Measurements from ENCODE around the gene HBB.

HBB gene

GRCh38 chr11:5224538-5225479 lies 2.1 kb downstream of the HBB start:
- H3K27ac Mint-ChIP-seq, result no peak overlapping the region
- no peaks in the 10 kb centered on the region for H3K4me1 Mint-ChIP-seq
- peaks cover 3% of the 10 kb centered on the region for H3K9me3 Mint-ChIP-seq
- H3K36me3 Mint-ChIP-seq, result no peaks in the 10 kb centered on the region
- no peak overlapping the region for H3K4me3 Mint-ChIP-seq
- H3K27me3 Mint-ChIP-seq, result peaks cover 8% of the 10 kb centered on the region
- no peak for ATAC-seq

DNA sequence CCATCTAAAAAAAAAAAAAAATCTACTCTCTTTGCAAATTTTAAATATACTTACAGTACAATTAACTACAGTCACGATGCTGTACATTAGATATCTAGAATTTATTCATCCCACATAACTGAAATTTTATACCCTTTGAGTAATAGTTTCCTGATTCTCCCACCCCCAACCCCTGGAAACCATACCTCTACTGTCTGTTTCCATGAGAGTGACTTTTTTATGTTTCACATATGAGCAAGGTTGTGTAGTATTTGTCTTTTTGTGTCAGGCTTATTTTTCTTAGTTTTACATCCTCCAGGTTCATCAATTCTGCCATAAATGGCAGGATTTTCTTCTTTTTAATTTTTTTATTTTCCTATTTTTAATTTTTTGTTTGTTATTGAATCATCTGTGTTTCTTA lies 3.2 kb downstream of the HBB start:
- H3K9me3 Mint-ChIP-seq, result peaks cover 3% of the 10 kb centered on the region
- no peaks in the 10 kb centered on the region for H3K36me3 Mint-ChIP-seq
- H3K4me1 Mint-ChIP-seq, result no peaks in the 10 kb centered on the region
- no peak overlapping the region for H3K4me3 Mint-ChIP-seq
- ATAC-seq, result no peak
- H3K27me3 Mint-ChIP-seq, result peaks cover 8% of the 10 kb centered on the region
- H3K27ac Mint-ChIP-seq, result no peak overlapping the region

- no peak for ATAC-seq
- Mint-ChIP-seq H3K36me3 (no peaks in the 10 kb centered on the region), H3K27ac (no peak overlapping the region), H3K4me3 (no peak overlapping the region), H3K4me1 (no peaks in the 10 kb centered on the region), H3K9me3 (peaks cover 3% of the 10 kb centered on the region), H3K27me3 (peaks cover 8% of the 10 kb centered on the region)
Measured at GRCh38 chr11:5223146-5223545, 3.7 kb downstream of the HBB start.

GRCh38 chr11:5210376-5210885 lies 16.4 kb downstream of the HBB start:
- H3K4me3 Mint-ChIP-seq, result no peak overlapping the region
- H3K9me3 Mint-ChIP-seq, result peaks cover 3% of the 10 kb centered on the region
- ATAC-seq, result no peak
- H3K36me3 Mint-ChIP-seq, result no peaks in the 10 kb centered on the region
- H3K27me3 Mint-ChIP-seq, result no peaks in the 10 kb centered on the region
- H3K27ac Mint-ChIP-seq, result no peak overlapping the region
- no peaks in the 10 kb centered on the region for H3K4me1 Mint-ChIP-seq

DNA sequence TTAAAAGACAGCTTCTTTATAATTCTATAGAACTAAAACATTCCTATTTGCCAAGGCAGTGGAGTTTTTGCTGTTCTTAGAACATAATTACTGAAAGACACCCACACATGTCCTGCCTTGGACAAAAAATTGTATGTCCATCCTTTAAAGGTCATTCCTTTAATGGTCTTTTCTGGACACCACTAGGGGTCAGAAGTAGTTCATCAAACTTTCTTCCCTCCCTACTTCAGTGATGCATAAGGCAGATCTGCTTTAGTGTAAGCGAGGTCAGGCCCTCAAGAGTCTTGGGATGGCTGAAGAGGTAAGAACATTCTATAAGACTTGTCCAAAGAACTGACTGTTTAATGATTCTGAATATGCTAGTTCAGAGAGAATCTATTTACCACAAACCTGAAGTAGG lies 22.1 kb downstream of the HBB start:
- Mint-ChIP-seq H3K4me3 (no peak overlapping the region), H3K4me1 (no peaks in the 10 kb centered on the region), H3K27me3 (peaks cover 24% of the 10 kb centered on the region), H3K27ac (no peak overlapping the region), H3K9me3 (no peaks in the 10 kb centered on the region), H3K36me3 (no peaks in the 10 kb centered on the region)
- no peak for ATAC-seq

GRCh38 chr11:5203366-5203765 lies 23.5 kb downstream of the HBB start:
- Mint-ChIP-seq H3K27ac (no peak overlapping the region), H3K27me3 (peaks cover 28% of the 10 kb centered on the region), H3K9me3 (no peaks in the 10 kb centered on the region), H3K36me3 (no peaks in the 10 kb centered on the region), H3K4me1 (no peaks in the 10 kb centered on the region), H3K4me3 (no peak overlapping the region)
- ATAC-seq, result no peak

GRCh38 chr11:5200582-5200981 lies 26.3 kb downstream of the HBB start, which contains the start of gene OR51V1:
Gene OR51V1 (minus strand): TSS chr11:5200682. CDS start chr11:5200682, 0 bp downstream.
- Mint-ChIP-seq H3K27me3 (peaks cover 28% of the 10 kb centered on the region), H3K4me1 (no peaks in the 10 kb centered on the region), H3K27ac (no peak within 1 kb of the TSS), H3K9me3 (no peaks in the 10 kb centered on the region), H3K4me3 (no peak within 1 kb of the TSS), H3K36me3 (no peaks in the 10 kb centered on the region)
- ATAC-seq, result no peak

- no peaks in the 10 kb centered on the region for H3K4me1 Mint-ChIP-seq
- no peak overlapping the region for H3K27ac Mint-ChIP-seq
- H3K9me3 Mint-ChIP-seq, result peaks cover under 1% of the 10 kb centered on the region
- no peak overlapping the region for H3K4me3 Mint-ChIP-seq
- ATAC-seq, result no peak
- no peaks in the 10 kb centered on the region for H3K36me3 Mint-ChIP-seq
- peaks cover 28% of the 10 kb centered on the region for H3K27me3 Mint-ChIP-seq
Measured at GRCh38 chr11:5198285-5198684, 28.6 kb downstream of the HBB start.

GRCh38 chr11:5197536-5197935 lies 29.3 kb downstream of the HBB start:
- no peaks in the 10 kb centered on the region for H3K36me3 Mint-ChIP-seq
- peaks cover 4% of the 10 kb centered on the region for H3K9me3 Mint-ChIP-seq
- no peak overlapping the region for H3K4me3 Mint-ChIP-seq
- peaks cover 20% of the 10 kb centered on the region for H3K27me3 Mint-ChIP-seq
- no peak overlapping the region for H3K27ac Mint-ChIP-seq
- H3K4me1 Mint-ChIP-seq, result no peaks in the 10 kb centered on the region
- ATAC-seq, result no peak

GRCh38 chr11:5196731-5197130 lies 30.1 kb downstream of the HBB start:
- no peaks in the 10 kb centered on the region for H3K4me1 Mint-ChIP-seq
- ATAC-seq, result no peak
- peaks cover 14% of the 10 kb centered on the region for H3K27me3 Mint-ChIP-seq
- H3K9me3 Mint-ChIP-seq, result peaks cover 4% of the 10 kb centered on the region
- H3K27ac Mint-ChIP-seq, result no peak overlapping the region
- H3K4me3 Mint-ChIP-seq, result no peak overlapping the region
- H3K36me3 Mint-ChIP-seq, result no peaks in the 10 kb centered on the region

DNA sequence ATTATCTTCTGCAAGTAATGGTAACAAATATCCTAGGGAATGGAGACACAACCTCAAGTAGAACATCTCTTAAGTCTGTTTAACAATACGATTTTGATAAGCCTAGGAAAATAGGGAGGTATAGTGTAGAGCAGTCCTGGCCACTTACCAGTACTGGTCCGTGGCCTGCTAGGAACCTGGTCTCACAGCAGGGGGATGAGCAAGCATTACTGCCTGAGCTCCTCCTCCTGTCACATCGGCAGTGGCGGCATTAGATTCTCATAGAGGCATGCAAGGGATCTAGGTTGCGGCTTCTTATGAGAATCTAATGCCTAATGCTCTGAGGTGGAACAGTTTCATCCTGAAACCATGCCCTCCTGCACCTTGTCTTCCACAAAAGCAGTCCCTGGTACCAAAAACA lies 30.8 kb downstream of the HBB start:
- H3K27me3 Mint-ChIP-seq, result peaks cover 14% of the 10 kb centered on the region
- H3K27ac Mint-ChIP-seq, result no peak overlapping the region
- H3K4me3 Mint-ChIP-seq, result no peak overlapping the region
- H3K9me3 Mint-ChIP-seq, result peaks cover 4% of the 10 kb centered on the region
- ATAC-seq, result no peak
- H3K4me1 Mint-ChIP-seq, result no peaks in the 10 kb centered on the region
- no peaks in the 10 kb centered on the region for H3K36me3 Mint-ChIP-seq

- Mint-ChIP-seq H3K4me1 (no peaks in the 10 kb centered on the region), H3K36me3 (no peaks in the 10 kb centered on the region), H3K9me3 (peaks cover 14% of the 10 kb centered on the region), H3K4me3 (no peak overlapping the region), H3K27ac (no peak overlapping the region), H3K27me3 (no peaks in the 10 kb centered on the region)
- no peak for ATAC-seq
Measured at GRCh38 chr11:5192738-5193137, 34.1 kb downstream of the HBB start.

GRCh38 chr11:5188201-5188600 lies 38.7 kb downstream of the HBB start:
- Mint-ChIP-seq H3K27me3 (no peaks in the 10 kb centered on the region), H3K4me3 (no peak overlapping the region), H3K9me3 (peaks cover 13% of the 10 kb centered on the region), H3K4me1 (no peaks in the 10 kb centered on the region), H3K36me3 (no peaks in the 10 kb centered on the region), H3K27ac (no peak overlapping the region)
- no peak for ATAC-seq

- no peaks in the 10 kb centered on the region for H3K9me3 Mint-ChIP-seq
- H3K27ac Mint-ChIP-seq, result no peak overlapping the region
- ATAC-seq, result no peak
- no peaks in the 10 kb centered on the region for H3K4me1 Mint-ChIP-seq
- no peak overlapping the region for H3K4me3 Mint-ChIP-seq
- H3K36me3 Mint-ChIP-seq, result no peaks in the 10 kb centered on the region
- no peaks in the 10 kb centered on the region for H3K27me3 Mint-ChIP-seq
Measured at GRCh38 chr11:5178046-5178837, 48.6 kb downstream of the HBB start.

Measured in stimulated activated memory B cell treated with anti-CD40 and anti-IgM and Interleukin-4, amounts not matched to agents 10 μg/mL and 1 μg/mL and 100 μg/mL, for 72 hours (primary cell).